ENCODE measurements around the gene PRSS53. TPM values are rescaled to one million over a fixed set of nuclear protein-coding genes. Genes with fewer than 3 reads are reported as not detected.
A peak's percentile ranks its signal among the peaks of the same experiment; 100 is the strongest.

PRSS53 gene
- total and polyA plus RNA-seq, 10 of the 15 experiments (the other 5 are each of a cell fraction or from before 2014, with no cell fraction given): 0.35 to 3.4 (median 0.88) TPM; not detected in 2

DNA sequence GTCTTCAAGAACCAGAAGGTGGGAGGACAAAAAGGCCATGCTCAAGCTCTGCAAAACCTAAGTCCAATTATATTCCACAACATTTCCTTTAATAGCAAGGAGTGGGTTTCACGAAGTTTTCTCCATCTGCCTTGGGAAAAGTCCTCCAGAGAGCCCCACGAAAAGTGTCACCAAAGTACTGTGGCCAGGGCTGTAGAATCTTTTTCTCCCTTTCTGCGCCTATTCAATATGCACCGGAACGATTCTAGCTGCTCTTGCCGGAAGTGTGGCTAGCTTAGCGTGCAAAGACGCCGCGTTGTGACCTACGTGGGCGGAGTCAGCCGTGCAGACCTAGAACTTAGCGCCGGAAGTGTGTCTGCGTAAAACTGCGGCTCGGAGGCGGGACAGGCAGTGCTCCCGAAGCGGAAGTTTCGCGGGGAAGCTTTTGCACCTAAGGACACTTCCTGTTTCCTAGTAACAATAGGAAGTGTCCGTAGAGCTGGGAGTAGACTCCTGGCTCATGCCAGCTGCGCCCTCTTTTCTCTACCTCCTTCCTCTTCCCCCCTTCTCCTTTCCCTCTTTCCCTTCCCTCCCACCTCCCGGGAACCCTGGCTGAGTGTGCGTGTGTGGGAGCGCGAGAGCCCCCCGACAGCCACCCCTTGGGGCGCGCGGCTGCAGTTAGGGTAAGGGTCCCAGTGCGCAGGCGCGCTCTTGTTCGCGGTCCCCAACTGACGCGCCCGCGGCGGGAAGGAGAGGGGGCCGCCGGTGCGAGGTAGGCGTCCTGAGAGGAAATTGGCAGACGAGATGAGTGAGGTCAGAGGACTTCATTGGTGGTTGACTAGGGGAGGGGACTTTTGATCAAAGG is 14.6 kb downstream of the PRSS53 start, which contains the start of the genes ZNF646 and ZNF668 (continued):
- TF ChIP-seq BMI1 (IDR thresholded peaks at IDR 0.05; ENCODE audit: borderline replicate concordance): no peak
- TF ChIP-seq, protein P1, sequence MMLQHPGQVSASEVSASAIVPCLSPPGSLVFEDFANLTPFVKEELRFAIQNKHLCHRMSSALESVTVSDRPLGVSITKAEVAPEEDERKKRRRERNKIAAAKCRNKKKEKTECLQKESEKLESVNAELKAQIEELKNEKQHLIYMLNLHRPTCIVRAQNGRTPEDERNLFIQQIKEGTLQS (IDR thresholded peaks at IDR 0.05; ENCODE audit: borderline replicate concordance, extremely low read depth, low read depth, low read length): no peak
- peak; percentile 89 for TF ChIP-seq IKZF1 (conservative IDR thresholded peaks at IDR 0.05)
- TF ChIP-seq, protein P2, sequence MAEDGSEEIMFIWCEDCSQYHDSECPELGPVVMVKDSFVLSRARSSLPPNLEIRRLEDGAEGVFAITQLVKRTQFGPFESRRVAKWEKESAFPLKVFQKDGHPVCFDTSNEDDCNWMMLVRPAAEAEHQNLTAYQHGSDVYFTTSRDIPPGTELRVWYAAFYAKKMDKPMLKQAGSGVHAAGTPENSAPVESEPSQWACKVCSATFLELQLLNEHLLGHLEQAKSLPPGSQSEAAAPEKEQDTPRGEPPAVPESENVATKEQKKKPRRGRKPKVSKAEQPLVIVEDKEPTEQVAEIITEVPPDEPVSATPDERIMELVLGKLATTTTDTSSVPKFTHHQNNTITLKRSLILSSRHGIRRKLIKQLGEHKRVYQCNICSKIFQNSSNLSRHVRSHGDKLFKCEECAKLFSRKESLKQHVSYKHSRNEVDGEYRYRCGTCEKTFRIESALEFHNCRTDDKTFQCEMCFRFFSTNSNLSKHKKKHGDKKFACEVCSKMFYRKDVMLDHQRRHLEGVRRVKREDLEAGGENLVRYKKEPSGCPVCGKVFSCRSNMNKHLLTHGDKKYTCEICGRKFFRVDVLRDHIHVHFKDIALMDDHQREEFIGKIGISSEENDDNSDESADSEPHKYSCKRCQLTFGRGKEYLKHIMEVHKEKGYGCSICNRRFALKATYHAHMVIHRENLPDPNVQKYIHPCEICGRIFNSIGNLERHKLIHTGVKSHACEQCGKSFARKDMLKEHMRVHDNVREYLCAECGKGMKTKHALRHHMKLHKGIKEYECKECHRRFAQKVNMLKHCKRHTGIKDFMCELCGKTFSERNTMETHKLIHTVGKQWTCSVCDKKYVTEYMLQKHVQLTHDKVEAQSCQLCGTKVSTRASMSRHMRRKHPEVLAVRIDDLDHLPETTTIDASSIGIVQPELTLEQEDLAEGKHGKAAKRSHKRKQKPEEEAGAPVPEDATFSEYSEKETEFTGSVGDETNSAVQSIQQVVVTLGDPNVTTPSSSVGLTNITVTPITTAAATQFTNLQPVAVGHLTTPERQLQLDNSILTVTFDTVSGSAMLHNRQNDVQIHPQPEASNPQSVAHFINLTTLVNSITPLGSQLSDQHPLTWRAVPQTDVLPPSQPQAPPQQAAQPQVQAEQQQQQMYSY (CRISPR knock-in tag; IDR thresholded peaks at IDR 0.05): no peak
- peak; percentile 83 for TF ChIP-seq PKNOX1 (IDR thresholded peaks at IDR 0.05)
- no peak; the same call in 1 of the 2 replicates for TF ChIP-seq RFX5 (IDR thresholded peaks at IDR 0.05; ENCODE audit: low read depth, low read length)
- peak; percentile 92 for TF ChIP-seq NR2C1 (IDR thresholded peaks at IDR 0.05)
- TF ChIP-seq, protein P3, sequence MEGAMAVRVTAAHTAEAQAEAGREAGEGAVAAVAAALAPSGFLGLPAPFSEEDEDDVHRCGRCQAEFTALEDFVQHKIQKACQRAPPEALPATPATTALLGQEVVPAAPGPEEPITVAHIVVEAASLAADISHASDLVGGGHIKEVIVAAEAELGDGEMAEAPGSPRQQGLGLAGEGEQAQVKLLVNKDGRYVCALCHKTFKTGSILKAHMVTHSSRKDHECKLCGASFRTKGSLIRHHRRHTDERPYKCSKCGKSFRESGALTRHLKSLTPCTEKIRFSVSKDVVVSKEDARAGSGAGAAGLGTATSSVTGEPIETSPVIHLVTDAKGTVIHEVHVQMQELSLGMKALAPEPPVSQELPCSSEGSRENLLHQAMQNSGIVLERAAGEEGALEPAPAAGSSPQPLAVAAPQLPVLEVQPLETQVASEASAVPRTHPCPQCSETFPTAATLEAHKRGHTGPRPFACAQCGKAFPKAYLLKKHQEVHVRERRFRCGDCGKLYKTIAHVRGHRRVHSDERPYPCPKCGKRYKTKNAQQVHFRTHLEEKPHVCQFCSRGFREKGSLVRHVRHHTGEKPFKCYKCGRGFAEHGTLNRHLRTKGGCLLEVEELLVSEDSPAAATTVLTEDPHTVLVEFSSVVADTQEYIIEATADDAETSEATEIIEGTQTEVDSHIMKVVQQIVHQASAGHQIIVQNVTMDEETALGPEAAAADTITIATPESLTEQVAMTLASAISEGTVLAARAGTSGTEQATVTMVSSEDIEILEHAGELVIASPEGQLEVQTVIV (IDR thresholded peaks at IDR 0.05; ENCODE audit: borderline replicate concordance, partially characterized antibody): peak; percentile 80
- peak; percentile 71 for TF ChIP-seq YY1 (IDR thresholded peaks at IDR 0.05; ENCODE audit: low read depth, low read length)
- peak; percentile 56; the same call in 1 of the 2 replicates for TF ChIP-seq RUNX3 (IDR thresholded peaks at IDR 0.05; ENCODE audit: low read length)
- no peak for TF ChIP-seq NFYA (IDR thresholded peaks at IDR 0.05; ENCODE audit: borderline replicate concordance, low read depth, low read length)
- peak; percentile 100 for TF ChIP-seq GABPA (IDR thresholded peaks at IDR 0.05; ENCODE audit: low read depth)
- TF ChIP-seq KDM1A (IDR thresholded peaks at IDR 0.05; ENCODE audit: borderline replicate concordance): no peak
- TF ChIP-seq YBX1 (IDR thresholded peaks at IDR 0.05): no peak
- TF ChIP-seq JUND (IDR thresholded peaks at IDR 0.05; ENCODE audit: low read depth, low read length): no peak
- peak; percentile 76 for TF ChIP-seq SREBF2 (IDR thresholded peaks at IDR 0.05; ENCODE audit: low read length)
- TF ChIP-seq POLR2A (IDR thresholded peaks at IDR 0.05; ENCODE audit: low read depth, low read length): peak; percentile 87
- TF ChIP-seq BCLAF1 (IDR thresholded peaks at IDR 0.05): no peak

Measured in GM12878 (cell line).